NOMO-1 treated with DMSO at 0.1 percent for 48 hours (cell line): ENCODE data around the gene AOPEP.
"Not testable (repeated sequence)": the region's sequence is repeated elsewhere in the genome, so short reads cannot be mapped to it uniquely, and the experiment has no call there.

ENCODE experiments used
- DNase-seq: peaks from one replicate; lab custom pipeline; 2025; ENCODE audit not compliant: unreplicated experiment; lab: John Stamatoyannopoulos, UW

AOPEP gene

GRCh38 chr9:94843134-94843533, 116.6 kb downstream of the AOPEP start:
- DNase-seq = no peak

DNA sequence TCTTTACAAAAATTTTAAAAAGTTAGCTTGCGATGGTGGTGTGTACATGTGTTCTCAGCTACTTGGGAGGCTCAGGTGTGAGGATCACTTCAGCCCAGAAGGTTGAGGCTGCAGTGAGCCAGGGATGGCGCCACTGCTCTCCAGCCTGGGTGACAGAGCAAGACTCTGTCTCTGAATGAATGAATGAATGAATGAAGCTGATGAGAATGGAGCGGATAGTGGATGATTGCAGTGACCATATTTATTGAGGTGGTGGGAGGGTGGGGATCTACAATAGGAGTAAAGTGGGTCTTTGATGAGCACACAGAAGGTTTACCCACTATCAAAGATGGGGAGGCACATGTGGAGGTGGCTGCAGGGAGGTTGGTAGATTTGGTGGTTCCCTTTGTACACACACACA, 120.2 kb downstream of the AOPEP start:
- no peak for DNase-seq

DNA sequence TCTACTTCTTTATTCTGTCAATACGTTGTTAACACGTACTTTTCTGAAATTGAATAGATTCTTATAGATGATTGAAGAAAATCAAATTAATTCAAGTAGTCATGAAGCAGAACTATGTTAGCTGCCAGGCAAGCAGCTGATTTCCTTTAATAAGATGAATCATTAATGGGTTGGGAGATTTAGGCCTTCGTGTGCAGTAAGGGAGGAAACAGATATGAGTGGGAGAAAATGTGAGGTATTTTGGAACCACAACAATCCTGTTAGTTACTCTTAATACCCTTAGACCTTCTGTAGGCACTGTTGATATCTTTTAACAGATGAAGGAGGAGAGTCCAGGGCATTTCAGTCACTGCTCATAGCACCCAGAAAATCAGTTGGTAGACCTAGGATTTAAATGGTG, 121.0 kb downstream of the AOPEP start:
- no peak for DNase-seq

DNA sequence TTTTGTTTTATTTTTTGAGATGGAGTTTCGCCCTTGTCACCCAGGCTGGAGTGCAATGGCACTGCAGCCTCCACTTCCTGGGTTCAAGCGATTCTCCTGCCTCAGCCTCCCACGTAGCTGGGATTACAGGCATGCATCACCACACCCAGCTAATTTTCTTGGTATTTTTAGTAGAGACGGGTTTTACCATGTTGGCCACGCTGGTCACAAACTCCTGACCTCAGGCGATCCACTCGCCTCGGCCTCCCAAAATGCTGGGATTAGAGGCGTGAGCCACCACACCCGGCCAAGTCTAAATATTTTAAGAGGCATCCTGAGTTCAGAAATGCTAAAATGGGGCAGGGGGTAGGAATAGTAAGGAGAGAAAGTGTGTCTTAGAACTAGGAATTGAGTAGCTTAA, 122.3 kb downstream of the AOPEP start:
- not testable (repeated sequence) for DNase-seq

- DNase-seq = no peak
Observed at GRCh38 chr9:94850540-94851434, 124.3 kb downstream of the AOPEP start.

DNA sequence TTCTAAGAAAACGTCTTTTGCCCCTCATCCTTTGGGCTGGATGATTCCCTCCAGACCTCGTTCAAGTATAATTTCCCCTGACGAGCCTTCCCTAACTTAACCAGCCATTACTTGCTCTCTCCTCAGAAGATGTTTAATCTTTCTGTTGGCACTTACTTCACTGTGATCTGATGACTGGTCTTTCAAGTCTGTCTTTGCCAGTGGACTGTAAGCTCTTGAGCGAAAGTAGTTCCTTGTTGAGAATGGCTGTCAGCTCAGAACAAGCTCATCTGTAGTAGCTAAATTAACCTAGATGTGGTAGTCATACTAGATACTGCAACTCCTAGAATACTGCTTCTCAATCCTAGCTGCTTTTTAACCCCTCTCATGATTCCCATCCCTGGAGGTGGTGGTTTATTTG, 125.0 kb downstream of the AOPEP start:
- no peak for DNase-seq

DNA sequence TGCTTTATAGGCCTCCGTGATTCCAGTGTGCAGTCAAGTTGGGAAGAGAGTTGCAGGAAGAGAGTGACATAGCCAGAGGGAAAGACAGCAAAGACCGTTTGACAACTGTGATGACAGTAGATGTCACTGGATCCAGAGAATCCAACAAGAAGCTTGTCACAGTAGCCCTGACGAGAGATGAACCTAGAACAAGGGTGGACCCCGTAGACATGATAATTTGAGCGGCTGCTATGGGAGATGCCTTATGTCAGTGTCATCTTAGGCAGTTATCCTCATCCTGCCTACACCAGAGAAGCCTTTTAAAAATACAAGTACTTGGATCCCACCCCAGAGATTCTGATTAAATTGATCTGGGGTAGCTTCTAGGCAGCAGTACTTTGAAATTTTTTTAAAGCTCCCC, 125.4 kb downstream of the AOPEP start:
- DNase-seq = no peak

DNA sequence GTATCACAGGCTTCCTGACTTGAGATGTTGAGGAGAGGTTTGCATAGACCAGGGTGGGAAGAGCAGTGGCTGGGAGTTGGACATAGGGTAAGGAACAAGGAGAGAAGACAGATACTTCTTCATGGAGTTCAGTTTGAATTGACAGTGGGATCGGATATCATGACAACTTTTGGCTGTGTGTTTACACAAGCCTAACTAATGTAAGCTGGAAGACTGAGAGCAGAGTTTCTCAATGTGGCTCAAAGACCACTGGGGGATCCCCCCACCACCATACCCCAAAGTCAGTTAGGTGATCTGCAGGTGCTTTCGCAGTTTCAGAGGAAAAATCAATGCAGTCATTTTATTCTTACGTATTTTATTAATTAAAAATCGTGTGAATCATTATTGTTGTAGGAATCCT, 125.9 kb downstream of the AOPEP start:
- DNase-seq = no peak

DNA sequence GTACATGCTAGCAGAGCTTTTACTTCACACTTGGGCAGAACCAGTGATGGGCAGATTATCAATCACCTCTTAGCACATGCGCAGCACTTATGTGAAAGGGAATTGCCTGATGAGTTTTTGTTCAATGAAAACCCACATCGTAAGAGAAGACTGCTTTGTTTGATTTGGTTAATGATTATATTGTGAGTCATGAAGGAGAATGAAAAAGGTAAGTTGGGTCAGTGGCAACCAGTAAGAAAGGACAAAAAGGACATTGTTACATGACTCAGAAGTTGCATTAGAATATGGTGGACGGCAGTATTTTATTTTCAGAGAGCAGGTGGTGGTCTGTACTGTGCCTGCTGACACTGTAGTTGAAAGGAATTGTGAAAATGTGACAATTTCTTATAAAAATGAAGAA, 127.4 kb downstream of the AOPEP start:
- DNase-seq = no peak

DNA sequence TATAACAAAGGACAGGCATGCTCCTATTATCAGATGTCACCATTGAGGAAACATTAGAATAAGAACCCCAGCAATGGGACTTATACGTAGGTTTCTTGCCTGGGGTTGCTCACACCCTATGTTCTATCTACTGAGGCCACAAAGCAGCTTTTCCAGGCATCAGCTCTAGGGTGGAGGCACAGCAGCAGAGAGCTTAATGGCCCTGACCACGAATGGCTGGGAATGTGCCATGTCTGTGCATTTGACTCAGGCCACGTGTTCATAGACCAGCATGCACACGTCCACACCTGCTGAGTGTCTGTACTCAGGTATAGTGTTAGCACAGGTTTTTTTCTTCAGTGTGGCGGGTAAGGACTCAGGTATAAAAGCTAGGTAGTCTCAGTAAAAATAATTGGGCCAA, 129.4 kb downstream of the AOPEP start:
- no peak for DNase-seq

DNA sequence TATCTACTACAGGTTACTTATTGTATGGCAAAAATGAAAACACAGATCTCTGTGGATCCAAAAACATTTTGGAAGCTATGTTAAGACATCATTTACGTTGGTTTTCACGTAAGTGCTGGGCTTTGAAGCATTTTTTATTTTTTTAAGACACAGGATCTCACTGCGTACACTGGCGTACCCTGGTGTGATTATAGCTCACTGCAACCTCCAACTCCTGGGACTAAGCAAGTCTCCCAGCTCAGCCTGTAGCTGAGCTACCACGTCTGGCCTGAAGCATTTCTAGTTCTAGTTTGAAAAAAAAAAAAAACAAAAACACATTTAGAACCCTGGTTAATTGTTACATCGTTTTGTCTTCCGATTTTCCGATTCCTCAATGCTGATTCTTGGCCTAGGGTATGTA, 131.3 kb downstream of the AOPEP start:
- DNase-seq = no peak

DNA sequence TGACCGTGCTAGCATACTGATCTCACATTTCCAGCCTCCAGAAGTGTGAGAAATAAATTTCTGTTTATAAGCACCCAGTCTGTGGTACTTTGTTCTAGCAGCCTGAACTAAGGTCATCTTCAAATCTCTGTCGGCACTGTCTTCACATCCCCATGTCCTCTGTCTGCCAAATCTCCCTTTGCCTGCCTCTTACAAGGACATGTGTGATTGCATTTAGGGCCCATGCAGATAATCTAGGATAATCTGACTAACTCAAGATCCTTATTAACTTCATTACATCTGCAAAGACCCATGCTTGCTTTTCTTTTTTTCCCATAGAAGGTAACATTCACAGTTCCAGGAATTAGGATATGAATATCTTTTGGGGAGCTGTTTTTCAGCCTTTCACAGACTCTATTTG, 132.7 kb downstream of the AOPEP start:
- DNase-seq = no peak

DNA sequence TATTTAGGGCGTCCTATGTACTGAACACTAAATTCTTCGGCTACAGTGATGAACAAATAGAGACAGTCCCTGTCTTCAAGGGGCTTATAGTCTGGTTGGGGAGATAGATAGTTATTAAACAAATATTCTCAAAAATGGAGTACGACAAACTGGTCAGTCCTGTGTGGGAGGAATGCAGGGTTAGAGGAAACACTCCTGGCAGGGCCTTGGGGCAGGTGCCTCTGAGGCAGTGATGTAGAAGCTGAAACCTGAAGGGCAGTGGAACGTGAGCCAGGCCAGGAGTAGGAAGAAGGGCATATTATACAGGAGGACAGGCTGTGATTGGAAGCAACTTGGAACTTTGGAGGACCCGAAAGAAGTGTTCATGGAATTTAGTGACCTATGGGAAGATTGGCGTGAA, 133.4 kb downstream of the AOPEP start:
- no peak for DNase-seq

DNA sequence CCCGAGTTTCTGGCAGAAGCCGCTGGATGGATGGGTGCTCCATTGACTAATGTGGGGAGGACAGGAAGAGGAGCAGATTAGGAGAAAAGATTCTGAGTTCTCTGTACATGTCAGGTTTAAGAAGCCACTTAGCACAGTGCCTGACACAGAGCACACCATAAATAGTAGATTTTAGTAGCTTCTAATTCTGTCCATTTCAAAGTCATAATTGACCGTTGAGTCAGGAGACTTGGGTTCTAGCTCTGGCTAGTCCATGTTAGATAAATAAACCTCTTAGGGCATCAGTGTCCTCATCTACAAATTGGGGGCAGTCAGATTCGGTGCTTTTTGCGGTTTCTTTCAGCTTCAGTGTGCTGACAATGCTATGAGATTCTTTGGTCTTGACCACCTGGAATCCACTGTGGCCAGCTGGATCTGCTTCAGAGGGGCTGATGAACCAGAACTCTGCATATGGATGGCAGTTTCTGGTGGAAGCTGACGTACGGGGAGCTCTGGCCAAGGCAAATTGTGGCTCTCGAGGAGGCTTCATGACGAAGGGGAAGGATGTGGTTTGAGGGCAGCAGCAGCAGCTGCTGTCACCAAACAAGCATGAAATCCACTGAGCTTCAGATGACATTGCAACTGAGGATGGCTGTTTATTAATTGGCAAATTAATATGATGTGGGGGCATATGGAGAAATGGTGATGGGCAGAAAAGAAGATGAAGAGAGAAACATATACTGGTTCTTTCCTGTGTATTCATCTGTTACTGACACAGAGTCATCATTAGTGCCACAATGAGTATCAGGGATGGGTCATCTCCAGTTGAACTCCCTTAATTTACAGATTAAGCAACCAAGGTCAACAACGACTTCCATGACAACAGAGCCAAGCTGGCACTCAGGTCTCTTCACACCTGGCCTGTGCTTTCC, 134.4 kb downstream of the AOPEP start:
- DNase-seq = peak; percentile 88

- DNase-seq = peak; percentile 30
Observed at GRCh38 chr9:94861589-94862272, 135.2 kb downstream of the AOPEP start.

DNA sequence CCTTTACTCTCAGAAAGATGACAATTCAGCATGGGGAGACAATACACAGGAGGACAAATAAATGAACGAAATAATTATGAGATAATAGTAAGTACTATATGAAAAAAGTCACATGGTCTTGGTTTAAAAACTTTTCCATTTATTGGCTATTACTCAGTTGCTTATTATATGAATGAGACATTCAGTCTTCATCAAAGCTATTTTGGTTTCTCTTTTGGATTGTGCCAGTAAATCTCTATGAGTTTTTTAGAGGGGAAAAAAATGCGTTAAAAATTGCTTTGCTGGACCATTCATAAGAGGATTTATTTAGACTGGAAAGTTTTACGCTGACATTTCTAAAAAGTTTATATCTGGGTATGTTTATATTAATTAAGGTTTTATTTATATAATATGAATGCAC, 137.7 kb downstream of the AOPEP start:
- no peak for DNase-seq

DNA sequence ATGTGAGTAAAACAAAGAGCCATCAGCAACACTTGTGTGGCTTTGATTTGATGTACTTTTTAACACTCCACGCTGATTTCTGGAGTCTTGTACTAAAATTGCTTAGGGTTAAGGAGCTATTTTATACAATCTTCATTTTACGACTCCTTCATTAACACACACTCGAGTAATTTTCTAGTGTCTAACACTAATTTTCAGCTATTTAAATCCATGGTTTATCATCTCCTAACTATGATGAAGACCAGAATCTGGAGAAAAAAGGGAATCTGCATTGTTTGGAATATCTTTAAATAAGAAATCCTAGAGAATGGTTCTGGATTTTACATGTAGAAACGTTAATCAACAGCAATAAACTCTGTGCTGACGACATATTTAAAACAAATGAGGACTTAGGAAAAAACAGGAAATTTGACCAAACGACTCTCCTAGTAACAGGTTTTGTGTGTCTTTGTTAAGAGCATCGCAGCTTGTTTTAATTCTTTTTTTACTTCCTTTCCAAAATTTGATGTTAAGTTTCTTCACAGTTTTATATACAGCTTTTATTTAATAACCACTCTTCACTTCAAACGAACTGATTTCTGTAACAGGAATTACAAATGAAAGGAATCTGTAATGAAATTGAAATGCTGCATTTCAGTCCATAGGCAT, 138.5 kb downstream of the AOPEP start:
- DNase-seq = no peak

GRCh38 chr9:94865582-94866452, 139.3 kb downstream of the AOPEP start:
- DNase-seq = no peak

GRCh38 chr9:94866770-94867169, 140.3 kb downstream of the AOPEP start:
- no peak for DNase-seq

DNA sequence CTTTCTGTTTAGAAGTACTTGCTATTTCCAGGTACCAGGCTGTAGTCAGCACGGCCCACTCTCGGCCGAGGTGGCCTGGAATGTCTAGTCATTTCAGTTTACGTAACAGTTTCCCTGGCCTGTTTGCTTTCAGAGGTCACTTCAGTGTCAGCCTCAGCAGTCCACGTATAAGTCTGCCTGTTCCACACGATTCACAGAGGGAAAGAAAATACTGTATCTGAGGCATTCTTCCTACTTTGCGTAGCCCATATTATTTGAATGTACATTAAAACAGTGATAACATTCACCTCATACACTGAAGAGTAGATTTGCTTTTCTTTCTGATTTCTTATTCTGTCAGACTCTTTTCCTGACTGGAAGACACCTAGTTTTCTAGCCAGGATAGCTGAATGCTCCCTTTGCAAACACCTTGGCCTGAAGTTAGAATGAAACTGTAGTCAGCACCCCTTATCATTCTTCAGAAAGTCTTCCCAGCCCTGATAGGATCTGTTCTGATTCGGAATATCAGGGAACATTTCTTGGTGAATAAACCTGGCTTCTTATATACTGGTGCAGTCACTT, 140.9 kb downstream of the AOPEP start:
- no peak for DNase-seq
